Stimulated activated naive CD4-positive, alpha-beta T cell (primary cell): Measurements from ENCODE around the gene ZZZ3.
"Not testable (repeated sequence)": the region's sequence is repeated elsewhere in the genome, so short reads cannot be mapped to it uniquely, and the experiment has no call there.

Source experiments
- DNase-seq, 6 experiments: peaks; one replicate each; lab custom pipeline; 2025; lab: John Stamatoyannopoulos, UW

Gene ZZZ3

GRCh38 chr1:77670330-77670729 is 12.1 kb downstream of the ZZZ3 start:
- DNase-seq = no peak

DNA sequence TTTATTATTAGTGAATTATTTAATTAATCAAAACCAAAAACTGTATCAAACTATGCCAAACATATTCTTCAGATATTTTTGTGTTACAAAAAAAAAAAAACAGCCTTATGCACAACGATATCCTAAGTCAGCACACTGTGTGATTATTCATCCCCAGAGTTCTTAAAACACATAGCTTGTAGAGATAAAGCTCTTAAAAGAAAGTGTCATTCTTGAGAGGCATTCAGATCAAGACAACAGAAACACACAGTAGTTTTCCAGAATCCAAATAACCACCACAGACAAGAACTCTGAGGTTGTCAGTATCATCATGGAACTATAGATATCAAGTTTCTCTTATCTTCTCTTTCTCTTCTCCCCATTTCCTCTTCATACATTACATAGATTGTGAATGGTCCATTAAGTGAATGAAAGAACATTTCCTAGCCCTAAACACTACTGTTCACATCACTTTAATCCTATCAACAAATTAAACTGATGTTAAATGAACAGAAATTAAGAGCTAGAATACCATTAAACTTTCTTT is 13.5 kb downstream of the ZZZ3 start:
- DNase-seq = no peak

DNA sequence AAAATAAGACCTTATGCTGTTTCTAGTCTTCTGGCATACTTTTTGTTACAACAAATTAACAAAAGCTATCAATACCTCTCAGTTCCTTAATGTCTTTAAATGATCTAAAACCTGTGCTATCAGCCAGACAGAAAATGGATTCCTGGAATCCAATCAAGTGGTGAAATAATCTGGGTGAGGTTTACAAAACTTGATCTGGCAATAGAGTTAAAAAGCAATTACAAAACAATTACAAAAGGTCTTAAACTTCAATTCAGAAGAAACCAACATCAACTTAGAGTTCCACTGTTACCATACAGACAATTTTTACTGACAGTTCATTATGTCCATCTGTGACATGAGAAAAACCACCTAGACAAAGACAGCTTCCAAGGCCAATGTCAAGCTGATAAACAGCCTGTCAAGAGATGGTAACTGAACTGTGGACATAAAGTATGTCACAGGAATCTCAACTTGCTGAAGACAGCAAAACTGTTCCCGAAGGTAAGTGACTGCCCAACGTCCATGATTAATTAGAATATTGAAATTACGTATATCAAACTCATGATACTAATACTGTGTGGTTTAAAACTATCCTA is 17.4 kb downstream of the ZZZ3 start:
- no peak for DNase-seq

GRCh38 chr1:77661696-77662095 is 20.8 kb downstream of the ZZZ3 start:
- DNase-seq = no peak

DNA sequence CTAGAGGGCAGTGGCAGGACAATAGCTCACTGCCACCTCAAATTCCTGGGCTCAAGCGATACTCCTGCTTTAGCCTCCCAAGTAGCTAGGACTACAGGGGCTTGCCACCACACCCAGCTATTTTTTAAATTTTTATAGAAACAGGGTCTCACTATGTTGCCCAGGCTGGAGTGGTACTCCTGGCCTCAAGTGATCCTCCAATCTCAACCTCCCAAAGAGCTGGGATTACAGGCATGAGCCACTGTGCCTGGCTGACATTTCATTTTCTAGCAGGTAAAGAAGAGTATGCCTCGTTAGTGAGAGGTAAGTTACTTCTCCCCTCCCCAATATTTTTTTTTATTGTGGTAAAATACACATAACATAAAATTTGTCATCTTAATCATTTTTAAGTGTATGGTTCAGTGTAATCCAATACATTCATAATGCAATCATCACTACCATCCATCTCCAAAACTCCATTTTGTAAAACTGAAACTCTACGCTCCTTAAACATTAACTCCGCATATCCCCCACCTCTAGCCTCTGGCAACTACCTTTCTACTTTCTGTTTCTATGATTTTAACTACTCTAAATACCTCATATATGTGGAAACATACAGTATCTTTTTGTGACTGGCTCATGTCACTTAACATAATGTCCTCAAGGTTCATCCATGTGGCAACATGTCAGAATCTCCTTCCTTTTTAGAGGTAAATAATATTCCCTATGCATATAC is 22.4 kb downstream of the ZZZ3 start:
- DNase-seq = no peak

DNA sequence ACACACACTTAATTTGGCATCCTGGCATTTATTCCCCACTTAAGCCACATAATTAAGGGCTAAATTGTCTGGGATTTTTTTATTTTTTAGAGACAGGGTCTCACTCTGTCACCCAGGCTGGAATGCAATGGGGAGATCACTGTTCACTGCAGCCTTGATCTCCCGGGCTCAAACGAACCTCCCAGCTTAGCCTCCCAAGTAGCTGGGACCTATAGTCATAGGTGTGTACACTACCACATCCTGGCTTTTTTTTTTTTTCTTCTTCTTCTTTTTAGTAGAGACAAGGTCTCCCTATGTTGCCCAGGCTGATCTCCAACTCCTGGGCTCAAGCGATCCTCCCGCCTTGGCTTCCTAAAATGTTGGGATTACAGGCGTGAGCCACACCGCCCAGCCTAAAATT is 24.2 kb downstream of the ZZZ3 start:
- no peak for DNase-seq

DNA sequence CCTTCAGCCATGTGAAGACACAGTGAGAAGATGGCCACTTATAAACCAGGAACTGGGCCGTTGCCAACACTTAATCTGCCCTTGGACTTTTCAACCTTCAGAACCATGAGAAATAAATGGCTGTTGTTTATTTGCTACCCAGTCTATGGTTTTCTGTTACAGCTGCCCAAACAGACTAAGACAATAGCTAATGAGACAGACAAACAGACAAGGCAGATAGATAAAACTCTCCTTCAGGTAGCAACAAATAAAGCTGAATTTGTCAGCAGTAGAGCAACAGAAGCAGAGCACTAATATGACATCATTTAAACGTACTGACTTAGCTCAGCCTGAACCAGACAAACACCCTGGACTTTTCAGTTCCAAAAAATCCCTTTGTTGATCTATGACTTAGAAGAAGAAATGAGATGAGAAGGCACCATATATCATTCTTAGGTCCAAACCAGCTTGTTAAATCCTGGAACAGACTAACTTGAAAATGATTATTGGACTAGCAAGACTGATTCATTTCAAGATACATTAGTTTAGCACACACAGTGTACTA is 27.0 kb downstream of the ZZZ3 start:
- DNase-seq = no peak

- DNase-seq = no peak
These were observed 29.4 kb downstream of the ZZZ3 start for GRCh38 chr1:77652970-77653516.

GRCh38 chr1:77652268-77652667 is 30.2 kb downstream of the ZZZ3 start:
- DNase-seq = no peak

DNA sequence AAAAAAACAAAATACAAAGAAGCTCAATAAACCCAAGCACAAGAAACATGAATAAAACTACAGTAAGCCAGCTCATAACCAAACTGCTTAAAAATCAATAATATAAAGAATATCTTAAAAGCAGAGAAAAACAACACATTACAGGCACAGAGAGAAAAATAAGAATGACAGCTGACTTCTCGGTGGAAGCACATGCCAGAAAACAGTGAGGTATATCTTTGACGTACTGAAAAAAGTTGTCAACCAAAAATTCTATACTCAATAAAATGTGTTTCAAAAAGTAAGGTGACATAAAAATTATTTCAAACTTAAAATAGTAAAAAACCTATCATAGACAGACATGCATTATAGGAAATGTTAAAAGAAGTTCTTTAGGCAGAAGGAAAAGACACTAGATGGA is 33.3 kb downstream of the ZZZ3 start:
- no peak for DNase-seq

DNA sequence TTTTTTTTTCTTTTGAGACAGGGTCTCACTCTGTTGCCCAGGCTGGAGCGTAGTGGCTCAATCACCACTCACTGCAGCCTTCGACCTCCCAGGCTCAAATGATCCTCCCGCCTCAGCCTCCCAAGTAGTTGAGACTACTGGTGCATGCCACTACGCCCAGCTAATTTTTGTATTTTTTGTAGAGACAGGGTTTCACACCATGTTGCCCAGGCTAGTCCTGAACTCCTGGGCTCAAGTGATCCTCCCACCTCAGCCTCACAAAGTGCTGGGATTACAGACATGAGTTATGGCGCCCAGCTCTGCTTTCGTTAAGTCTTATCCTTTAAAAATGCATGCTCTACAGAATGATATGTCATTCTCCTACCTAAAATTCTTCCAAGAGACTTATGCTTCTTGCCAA is 36.2 kb downstream of the ZZZ3 start:
- DNase-seq = not testable (repeated sequence)

DNA sequence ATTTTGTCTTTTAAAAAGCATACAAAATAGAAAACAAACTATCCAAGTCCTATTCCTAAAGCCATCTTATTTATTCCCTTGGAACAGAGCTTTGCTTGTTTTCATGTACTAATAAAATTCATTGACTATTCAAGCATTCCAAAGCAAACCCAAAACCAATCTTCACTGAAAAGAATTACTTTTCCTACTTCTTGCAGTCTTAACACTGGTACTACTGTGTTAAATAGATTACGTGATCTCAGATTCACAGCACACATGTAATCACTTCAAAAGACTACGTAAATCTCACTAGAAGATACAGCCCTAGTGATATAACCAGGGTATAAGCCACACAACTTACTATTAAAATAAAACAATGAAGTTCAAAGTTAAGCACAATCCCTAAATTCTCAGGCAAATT is 39.0 kb downstream of the ZZZ3 start:
- no peak for DNase-seq

- DNase-seq = no peak
These were observed 39.5 kb downstream of the ZZZ3 start for GRCh38 chr1:77642941-77643340.

- no peak for DNase-seq
These were observed 40.3 kb downstream of the ZZZ3 start for GRCh38 chr1:77642196-77642595.

DNA sequence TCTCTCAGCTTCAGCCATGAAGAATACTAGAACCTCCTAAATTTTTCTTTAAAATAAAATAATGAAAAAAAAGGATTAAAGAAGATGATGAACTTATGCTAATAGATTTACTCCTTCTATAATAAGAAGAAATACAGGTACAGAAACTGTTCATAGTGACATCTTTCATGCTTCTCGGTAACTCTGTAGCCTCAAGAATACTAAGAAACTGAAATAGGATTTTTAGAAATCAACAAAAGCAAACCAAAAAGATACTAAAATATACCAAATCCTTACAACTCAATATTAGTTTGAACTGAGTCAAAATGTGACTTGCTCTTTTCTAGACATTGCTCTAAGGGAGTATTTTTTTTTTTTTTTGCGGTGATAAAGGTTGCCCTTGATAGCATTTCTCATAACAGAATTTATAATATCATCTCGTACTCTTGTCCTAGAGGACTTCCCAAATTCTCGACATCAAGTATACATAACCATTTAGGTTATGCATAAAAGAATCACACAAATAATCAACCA is 42.8 kb downstream of the ZZZ3 start:
- no peak for DNase-seq

- no peak for DNase-seq
These were observed 43.4 kb downstream of the ZZZ3 start for GRCh38 chr1:77639056-77639455.

- no peak for DNase-seq
These were observed 45.6 kb downstream of the ZZZ3 start for GRCh38 chr1:77636864-77637263.
